Measurements from ENCODE around the gene SNRNP35.

Gene SNRNP35

DNA sequence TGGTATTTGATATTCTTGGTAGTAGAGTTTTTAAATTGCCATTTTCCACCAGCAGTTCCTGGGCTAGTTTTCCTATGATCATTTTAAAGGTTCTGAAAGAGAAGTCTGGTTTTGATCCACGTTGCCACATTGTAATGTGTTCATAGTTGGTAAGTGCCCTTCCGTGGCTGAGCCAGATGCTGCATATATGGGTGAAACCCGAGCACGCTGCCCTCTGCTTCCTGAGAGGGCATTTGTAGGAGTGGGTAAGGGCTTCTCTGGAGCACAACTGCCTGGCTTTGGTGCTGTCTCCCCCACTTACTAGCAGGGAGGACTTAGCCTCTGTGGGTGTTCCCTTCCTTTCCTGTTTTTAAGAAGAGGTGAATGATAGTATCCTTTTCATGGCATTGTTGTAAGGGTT, 7.1 kb downstream of the SNRNP35 start:
- TF ChIP-seq, protein P1, sequence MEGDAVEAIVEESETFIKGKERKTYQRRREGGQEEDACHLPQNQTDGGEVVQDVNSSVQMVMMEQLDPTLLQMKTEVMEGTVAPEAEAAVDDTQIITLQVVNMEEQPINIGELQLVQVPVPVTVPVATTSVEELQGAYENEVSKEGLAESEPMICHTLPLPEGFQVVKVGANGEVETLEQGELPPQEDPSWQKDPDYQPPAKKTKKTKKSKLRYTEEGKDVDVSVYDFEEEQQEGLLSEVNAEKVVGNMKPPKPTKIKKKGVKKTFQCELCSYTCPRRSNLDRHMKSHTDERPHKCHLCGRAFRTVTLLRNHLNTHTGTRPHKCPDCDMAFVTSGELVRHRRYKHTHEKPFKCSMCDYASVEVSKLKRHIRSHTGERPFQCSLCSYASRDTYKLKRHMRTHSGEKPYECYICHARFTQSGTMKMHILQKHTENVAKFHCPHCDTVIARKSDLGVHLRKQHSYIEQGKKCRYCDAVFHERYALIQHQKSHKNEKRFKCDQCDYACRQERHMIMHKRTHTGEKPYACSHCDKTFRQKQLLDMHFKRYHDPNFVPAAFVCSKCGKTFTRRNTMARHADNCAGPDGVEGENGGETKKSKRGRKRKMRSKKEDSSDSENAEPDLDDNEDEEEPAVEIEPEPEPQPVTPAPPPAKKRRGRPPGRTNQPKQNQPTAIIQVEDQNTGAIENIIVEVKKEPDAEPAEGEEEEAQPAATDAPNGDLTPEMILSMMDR (IDR thresholded peaks at IDR 0.05; ENCODE audit: borderline replicate concordance, insufficient read depth, low read depth, low read length): no peak
- no peak overlapping the region for H3K4me3 ChIP-seq (ENCODE audit: low read depth, low read length)

DNA sequence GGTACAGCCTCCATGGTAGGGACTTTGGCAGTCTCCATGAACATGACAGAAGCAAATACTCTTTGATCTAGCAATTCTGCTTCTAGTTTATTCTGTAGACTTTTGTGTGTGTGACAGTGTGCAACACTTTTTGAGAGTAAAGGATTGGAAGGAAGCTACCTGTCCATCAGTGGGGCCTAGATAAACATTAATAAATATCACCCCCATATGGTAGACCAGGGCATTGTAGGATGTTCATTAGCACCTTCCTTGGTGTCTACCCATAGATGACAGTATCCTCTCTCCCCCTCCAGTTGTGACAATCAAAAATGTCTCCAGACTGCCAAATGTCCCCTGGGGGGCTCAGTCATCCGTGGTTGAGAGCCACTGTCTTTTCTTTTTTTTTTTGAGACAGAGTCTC, 10.8 kb downstream of the SNRNP35 start:
- TF ChIP-seq, protein P1 (IDR thresholded peaks at IDR 0.05; ENCODE audit: borderline replicate concordance, insufficient read depth, low read depth, low read length): peak; percentile 42; the same call in 1 of the 2 replicates

DNA sequence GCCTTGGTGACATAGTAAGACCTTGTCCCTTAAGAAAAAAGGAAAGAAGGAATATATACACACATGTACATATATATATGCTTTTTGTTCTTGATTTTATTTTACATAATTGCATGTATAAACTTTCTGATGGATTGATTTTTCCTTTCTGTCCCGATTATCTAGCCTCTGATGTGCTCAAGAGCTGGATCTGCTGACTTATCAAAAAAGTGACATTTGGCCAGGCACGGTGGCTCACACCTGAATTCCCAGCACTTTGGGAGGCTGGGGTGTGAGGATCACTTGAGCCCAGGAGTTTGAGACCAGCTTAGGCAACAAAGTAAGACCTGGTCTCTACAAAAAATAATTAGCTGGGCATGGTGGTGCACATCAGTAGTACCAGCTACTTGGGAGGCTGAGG, 12.0 kb downstream of the SNRNP35 start:
- TF ChIP-seq, protein P1 (IDR thresholded peaks at IDR 0.05; ENCODE audit: borderline replicate concordance, insufficient read depth, low read depth, low read length): no peak
- H3K4me3 ChIP-seq (ENCODE audit: low read depth, low read length): no peak overlapping the region

More for the DNA sequence above, 10.8 kb downstream of the SNRNP35 start:
- no peak overlapping the region for H3K4me3 ChIP-seq (ENCODE audit: low read depth, low read length)

DNA sequence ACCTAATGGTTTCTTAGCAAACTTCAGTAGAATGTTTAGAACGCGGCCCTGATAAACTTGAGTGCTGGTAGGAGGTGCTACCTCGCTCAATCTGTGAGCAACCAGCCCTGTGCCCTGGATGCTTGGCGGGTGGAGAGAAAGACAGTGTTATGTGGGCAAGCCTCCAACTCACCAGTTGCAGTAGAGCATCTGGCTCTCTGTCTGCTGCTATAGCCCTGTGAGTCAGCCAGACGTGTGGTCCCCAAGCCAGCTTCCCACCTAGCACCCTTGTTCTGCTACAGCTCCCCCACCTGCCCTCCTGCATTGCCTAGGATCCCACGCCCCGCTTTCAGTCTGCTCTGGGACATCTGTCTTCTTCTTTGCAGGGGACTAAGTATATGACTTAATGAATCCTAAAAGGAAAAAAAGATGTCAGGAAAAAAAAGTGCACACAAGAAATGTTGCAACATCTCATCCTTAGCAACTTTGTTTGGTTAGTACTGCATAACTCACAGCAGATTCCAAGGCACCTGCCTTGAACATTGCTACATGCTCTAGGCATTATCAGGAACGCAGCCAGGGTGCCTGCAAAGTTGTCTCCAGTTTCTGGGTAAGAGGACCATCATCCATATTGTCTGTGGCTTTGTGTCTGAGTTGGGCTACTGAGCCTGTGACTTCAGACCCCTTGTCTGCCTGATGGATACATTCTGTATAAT, 13.6 kb downstream of the SNRNP35 start:
- TF ChIP-seq, protein P1 (IDR thresholded peaks at IDR 0.05; ENCODE audit: borderline replicate concordance, insufficient read depth, low read depth, low read length): no peak
- no peak overlapping the region for H3K4me3 ChIP-seq (ENCODE audit: low read depth, low read length)

DNA sequence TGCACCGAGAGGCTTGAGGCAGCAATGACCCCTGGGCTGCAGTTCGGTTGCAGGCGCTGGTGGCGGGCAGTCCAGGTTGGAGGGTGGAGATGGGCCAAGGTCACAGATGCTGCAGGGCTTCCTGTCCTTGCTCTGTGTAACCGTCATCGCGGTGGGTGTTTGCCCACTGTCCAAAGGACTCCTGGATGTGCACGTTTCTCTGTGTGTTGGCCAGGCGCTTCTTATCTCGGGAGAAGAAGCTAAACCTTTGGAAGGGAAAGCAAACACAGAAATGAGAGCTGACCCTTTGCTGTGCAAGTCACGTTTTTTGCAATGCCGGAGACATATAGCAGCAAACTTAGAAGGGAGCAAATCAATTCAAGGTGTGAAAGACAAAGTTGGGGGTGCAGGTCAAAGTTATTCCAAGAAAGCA, 14.5 kb downstream of the SNRNP35 start:
- no peak overlapping the region for H3K4me3 ChIP-seq (ENCODE audit: low read depth, low read length)
- TF ChIP-seq, protein P1 (IDR thresholded peaks at IDR 0.05; ENCODE audit: borderline replicate concordance, insufficient read depth, low read depth, low read length): no peak

DNA sequence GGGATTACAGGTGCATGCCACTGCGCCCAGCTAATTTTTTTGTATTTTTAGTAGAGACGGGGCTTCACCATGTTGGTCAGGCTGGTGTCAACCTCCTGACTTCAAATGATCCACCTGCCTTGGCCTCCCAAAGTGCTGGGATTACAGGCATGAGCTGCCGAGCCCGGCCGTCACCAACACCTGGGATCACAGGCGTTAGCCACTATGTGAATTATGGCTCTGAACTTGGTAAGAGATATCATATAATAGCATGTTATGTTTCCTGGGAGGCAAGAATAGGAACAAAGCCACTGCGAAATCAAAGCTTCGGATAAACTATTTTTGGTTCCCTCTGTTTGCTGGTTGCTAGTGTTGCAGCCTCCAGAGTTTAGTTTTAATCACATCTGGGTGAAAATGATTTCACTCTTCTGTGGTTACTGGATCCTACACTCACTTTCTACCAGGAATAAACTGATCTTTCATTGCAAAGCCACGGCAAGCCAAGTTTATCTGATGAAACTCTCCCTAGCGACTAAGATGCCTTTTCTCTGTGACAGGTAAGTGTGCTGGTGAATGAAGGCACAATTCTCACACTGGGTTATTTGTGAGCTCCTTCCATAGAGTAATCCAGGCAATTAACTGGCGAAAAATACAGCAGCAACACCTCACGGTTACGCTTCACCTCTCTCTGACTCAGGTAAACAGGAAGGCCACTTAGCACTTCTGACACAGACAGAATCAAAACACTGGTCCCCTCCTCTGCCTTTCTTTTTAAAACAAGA, 16.7 kb downstream of the SNRNP35 start:
- TF ChIP-seq, protein P1 (IDR thresholded peaks at IDR 0.05; ENCODE audit: borderline replicate concordance, insufficient read depth, low read depth, low read length): no peak
- no peak overlapping the region for H3K4me3 ChIP-seq (ENCODE audit: low read depth, low read length)

All from GM12875 (cell line).